Measurements from ENCODE around the gene MMP2. TPM values are rescaled to one million over a fixed set of nuclear protein-coding genes. Genes with fewer than 3 reads are reported as not detected.

MMP2 gene
- total RNA-seq, 1 donor from 2014 or later: 121 TPM

DNA sequence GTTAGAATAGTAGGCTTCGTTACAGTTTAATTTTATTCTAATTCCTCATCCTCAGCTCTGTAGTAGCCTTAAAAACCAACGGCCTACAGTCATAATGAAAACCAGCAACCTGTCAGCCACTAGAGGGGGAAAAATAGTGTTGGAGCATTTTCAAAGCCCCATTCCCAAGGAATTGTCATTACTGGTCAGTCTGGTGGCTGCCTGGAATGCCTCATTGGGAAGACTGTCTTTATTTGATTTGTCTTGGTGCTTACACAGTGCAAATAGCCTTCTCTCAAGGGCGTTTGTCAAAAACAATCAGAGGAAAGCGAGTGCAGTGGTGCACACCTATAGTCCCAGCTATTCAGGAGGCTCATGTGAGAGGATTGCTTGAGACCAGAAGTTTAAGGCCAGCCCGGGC, 34.6 kb downstream of the MMP2 start:
- DNase-seq (ENCODE audit: low spot score): no peak

- no peak for DNase-seq (ENCODE audit: low spot score)
Measured at GRCh38 chr16:55515111-55515510, 36.1 kb downstream of the MMP2 start.

- DNase-seq (ENCODE audit: low spot score): no peak
Measured at GRCh38 chr16:55521792-55522191, 42.8 kb downstream of the MMP2 start.

DNA sequence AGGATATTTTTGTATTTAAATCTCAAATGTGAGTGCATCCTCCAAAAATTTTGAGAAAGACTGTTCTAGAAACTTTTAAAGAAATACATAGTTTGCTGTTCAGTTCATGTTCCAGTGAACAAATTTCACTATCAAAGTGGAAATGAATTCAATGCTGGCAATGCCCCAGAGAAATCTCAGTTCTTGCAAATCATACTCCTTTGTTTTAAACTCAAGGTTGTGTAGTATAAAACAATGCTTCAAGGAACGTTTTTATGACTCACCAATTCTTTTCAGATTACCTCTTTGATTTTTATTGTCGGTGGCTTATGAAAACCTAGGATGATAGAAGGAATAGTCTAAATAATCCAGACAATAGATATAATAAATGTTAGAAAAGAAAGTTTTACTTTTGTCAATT, 47.4 kb downstream of the MMP2 start:
- DNase-seq (ENCODE audit: low spot score): no peak

DNA sequence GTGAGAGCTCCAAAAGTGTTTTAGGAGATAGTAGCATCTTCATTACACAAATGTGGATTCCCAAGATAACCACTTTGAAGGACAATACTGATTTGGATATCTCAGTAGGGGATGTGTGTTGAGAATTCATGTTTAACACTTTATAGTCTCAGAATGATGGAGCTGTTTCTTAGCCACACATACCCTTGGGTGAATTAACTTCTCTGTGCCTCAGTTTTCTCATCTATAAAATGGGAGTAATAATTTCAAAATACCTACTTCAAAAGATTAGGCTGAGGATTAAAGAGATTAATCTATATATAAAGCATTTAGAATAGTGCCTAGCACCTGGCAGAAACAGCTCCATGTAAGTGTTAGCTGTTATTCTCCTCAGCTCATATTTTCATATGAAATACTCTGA, 48.9 kb downstream of the MMP2 start:
- DNase-seq (ENCODE audit: low spot score): no peak

DNA sequence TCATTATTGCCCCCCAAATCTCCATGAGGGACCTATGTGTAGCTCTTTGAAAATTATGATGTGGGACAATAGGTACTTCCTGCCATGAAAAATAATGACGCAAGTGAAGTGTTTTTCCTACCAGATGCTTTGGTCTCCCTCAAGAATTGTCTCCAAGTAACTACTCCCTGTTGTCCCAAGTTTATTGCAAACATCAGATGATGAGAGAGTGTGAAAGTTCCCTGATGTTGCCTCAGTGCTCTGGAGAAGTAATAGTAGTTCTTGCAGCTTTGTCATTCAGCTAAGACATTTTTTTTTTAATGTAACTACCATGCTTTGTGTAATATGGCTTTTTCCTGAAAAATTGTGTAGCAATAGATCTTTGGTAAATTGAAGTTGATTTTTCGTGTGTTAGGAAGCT, 50.0 kb downstream of the MMP2 start:
- no peak for DNase-seq (ENCODE audit: low spot score)

DNA sequence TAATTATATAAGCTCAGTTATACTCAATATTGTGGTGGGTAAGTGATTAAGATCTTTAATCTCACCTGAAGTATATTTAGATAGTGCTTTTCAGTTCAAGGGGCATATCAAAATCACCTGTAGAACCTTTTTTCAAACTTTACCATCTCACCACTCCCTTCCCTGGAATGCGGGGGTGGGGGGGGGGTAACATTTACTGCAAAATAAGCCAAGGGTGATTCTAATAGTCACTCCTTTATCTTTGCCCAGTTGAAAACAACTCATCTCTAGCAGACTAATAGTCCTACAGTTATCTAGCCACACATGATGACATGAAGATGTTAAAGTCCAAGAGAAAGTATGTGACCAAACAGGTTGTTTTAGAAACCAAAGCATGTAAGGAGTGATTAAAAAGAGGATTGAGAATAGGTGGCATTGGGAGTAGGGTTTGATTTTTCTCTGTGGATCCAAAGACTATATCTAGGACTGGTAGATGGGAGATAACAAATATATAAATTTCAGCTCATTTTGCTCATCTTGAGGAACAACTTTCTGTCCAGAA, 51.4 kb downstream of the MMP2 start:
- no peak for DNase-seq (ENCODE audit: low spot score)

- DNase-seq (ENCODE audit: low spot score): no peak
Measured at GRCh38 chr16:55532227-55532626, 53.2 kb downstream of the MMP2 start.

GRCh38 chr16:55534756-55535155, 55.8 kb downstream of the MMP2 start:
- DNase-seq (ENCODE audit: low spot score): no peak

DNA sequence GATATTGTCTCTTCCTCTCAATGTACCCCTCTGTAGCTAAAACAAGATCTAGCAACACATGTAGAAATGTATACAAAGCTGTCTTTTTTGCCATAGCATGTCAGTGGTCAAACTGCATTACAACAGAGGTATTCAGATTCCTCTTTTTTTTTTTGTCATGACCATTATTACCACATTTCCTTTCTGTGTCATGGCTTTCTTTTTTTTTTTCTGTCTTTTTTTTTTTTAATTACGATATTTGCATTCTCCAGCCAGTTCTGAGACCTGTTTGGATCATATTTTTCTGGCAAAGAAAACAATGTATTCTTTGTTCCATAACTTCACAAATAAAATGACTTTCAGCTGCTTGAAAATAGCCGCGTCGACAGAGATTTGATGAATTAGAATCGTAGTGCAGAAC, 60.1 kb downstream of the MMP2 start:
- DNase-seq (ENCODE audit: low spot score): no peak

GRCh38 chr16:55539488-55539887, 60.5 kb downstream of the MMP2 start:
- no peak for DNase-seq (ENCODE audit: low spot score)

DNA sequence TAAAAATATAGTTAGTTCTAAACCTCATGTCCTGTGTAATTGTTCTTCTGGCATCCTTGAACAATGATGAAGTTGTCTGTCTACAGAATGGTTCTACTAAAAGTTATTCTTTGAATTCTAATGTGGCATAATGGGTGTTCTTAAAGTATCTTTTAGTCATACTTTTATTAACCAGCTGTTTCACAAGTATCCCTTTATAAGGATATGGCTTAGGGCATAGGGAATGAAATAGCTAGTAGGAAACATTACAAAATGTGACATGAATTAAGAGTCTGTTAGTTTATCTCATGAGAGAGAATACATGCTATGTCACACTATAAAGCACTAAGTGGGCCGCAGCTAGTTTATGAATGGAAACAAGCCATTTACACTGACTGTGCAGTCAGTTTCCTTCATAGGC, 61.2 kb downstream of the MMP2 start:
- DNase-seq (ENCODE audit: low spot score): no peak

GRCh38 chr16:55542459-55543082, 63.6 kb downstream of the MMP2 start:
- no peak for DNase-seq (ENCODE audit: low spot score)

GRCh38 chr16:55543472-55543871, 64.5 kb downstream of the MMP2 start:
- DNase-seq (ENCODE audit: low spot score): no peak

DNA sequence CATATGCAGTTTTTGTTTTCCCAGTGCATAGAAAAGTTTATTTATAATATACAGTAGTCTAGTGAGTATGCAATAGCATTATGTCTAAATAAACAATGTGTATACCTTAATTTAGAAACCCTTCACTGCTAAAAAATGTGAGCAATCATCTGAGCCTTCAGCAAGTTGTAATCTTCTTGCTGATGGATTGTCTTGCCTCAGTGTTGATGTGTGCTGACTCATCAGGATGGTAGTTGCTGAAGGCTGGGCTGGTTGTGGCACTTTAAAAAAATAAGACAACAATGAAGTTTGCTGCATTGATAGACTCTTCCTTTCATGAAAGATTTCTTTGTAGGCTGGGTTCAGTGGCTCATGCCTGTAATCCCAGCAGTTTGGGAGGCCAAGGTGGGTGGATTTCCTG, 73.6 kb downstream of the MMP2 start:
- DNase-seq (ENCODE audit: low spot score): no peak

- no peak for DNase-seq (ENCODE audit: low spot score)
Measured at GRCh38 chr16:55555436-55555835, 76.4 kb downstream of the MMP2 start.

Other genes with a start within 250 kb of the MMP2 start
- not detected for gene IRX6, start 155.0 kb upstream of the MMP2 start, total RNA-seq
- 23.6 TPM for gene LPCAT2, start 29.9 kb downstream of the MMP2 start, total RNA-seq
- gene CAPNS2, start 87.5 kb downstream of the MMP2 start, total RNA-seq: 42.5 TPM
- 4.6 TPM for gene SLC6A2, start 176.8 kb downstream of the MMP2 start, total RNA-seq

All from ureter (tissue), 1 donor.